HepG2 (cell line): ENCODE results near the gene P3H3. TPM values are rescaled to one million over a fixed set of nuclear protein-coding genes. Genes with fewer than 3 reads are reported as not detected.
A peak's percentile ranks its signal among the peaks of the same experiment; 100 is the strongest.

ENCODE experiments used
- ATAC-seq: fragments of 200-7000 bp; cut with Tn5 transposase; 3 replicates; pipeline ENCODE4 v1.9.1; 2020; ENCODE audit warnings: mild to moderate bottlenecking, moderate library complexity
- BruUV-seq: library from RNA; stranded (reverse); fragments of 400-500 nt; replicated peaks from 2 replicates; lab custom pipeline; 2021; lab: Mats Ljungman, UMichigan
- CTCF ChIA-PET: fragments of 300-600 bp; formaldehyde crosslinking; extraction: SDS; loops from one replicate; lab custom pipeline; 2021; ENCODE audit warnings: low total read pairs, inconsistent platforms, low intra/inter-chr PET ratio; lab: Yijun Ruan, JAX
- POLR2A ChIA-PET: fragments of 350-600 bp; sonication (Branson Sonifier 250); formaldehyde crosslinking; loops from one replicate; lab custom pipeline; 2020; ENCODE audit warnings: antibody characterized with exemption, inconsistent platforms; lab: Yijun Ruan, JAX
- DNase-seq: peaks from one replicate; pipeline ENCODE4 v3.0.0-alpha.2; 2015; ENCODE audit warnings: low spot score
- FAIRE-seq: peaks from 3 replicates; lab custom pipeline; 2011; peaks lifted over from hg19 to GRCh38; lab: Jason Lieb, UNC
- H2AFZ ChIP-seq: one replicate; pipeline ENCODE4 v1.6.1; 2011; ENCODE audit warnings: low read length, inconsistent platforms
- H3K27ac ChIP-seq: fragments of 300-600 bp; 3 replicates; pipeline ENCODE4 v1.8.0; 2011; ENCODE audit warnings: mixed run types, mild to moderate bottlenecking, mixed read lengths, low read length, inconsistent platforms; ENCODE audit not compliant: insufficient read depth; ENCODE audit errors: extremely low read length
- H3K27me3 ChIP-seq, 2 experiments: fragments of 200-600 bp in 1 of 2; 2 replicates in 1 of 2; 3 replicates in 1 of 2; pipeline versions ENCODE4 v1.6.0 to v1.8.0; 2011; ENCODE audit warnings: low read length in 2 of 2, mild to moderate bottlenecking in 2 of 2, moderate library complexity in 2 of 2, inconsistent platforms in 1 of 2; ENCODE audit not compliant: insufficient read depth in 2 of 2, control insufficient read depth in 1 of 2
- H3K36me3 ChIP-seq, 2 experiments: fragments of 200-600 bp in 1 of 2; replicated peaks in 1 of 2; 2 replicates in 1 of 2; 3 replicates in 1 of 2; pipeline versions ENCODE4 v1.5.1 to v1.8.0; 2011; ENCODE audit warnings: low read length in 2 of 2, inconsistent platforms in 1 of 2; ENCODE audit not compliant: insufficient read depth in 2 of 2, control insufficient read depth in 1 of 2
- H3K4me1 ChIP-seq: 2 replicates; pipeline ENCODE4 v1.5.1; 2012; ENCODE audit warnings: low read length, inconsistent platforms; ENCODE audit not compliant: insufficient read depth
- H3K4me2 ChIP-seq: 2 replicates; pipeline ENCODE4 v1.6.0; 2011; ENCODE audit warnings: low read depth, low read length, inconsistent platforms
- H3K4me3 ChIP-seq, 3 experiments: fragments of 200-600 bp in 1 of 3; sonication (generic), shearing (Covaris generic) in 1 of 3; replicated peaks in 1 of 3; 2 replicates each; pipeline ENCODE4 v1.5.1; 2011 to 2016; ENCODE audit warnings: low read length in 3 of 3, inconsistent platforms in 2 of 3, low read depth in 2 of 3, mild to moderate bottlenecking in 2 of 3, control low read depth in 1 of 3, mixed read lengths in 1 of 3; ENCODE audit not compliant: insufficient read depth in 1 of 3
- H3K79me2 ChIP-seq: one replicate; pipeline ENCODE4 v1.6.1; 2011; ENCODE audit warnings: low read length, inconsistent platforms; ENCODE audit not compliant: insufficient read depth
- H3K9ac ChIP-seq: 2 replicates; pipeline ENCODE4 v1.6.0; 2011; ENCODE audit warnings: mild to moderate bottlenecking, low read depth, low read length, inconsistent platforms; ENCODE audit not compliant: insufficient read depth
- H3K9me3 ChIP-seq: 2 replicates; pipeline ENCODE4 v1.5.1; 2012; ENCODE audit warnings: mild to moderate bottlenecking, low read length
- H4K20me1 ChIP-seq: 2 replicates; pipeline ENCODE4 v1.6.0; 2011; ENCODE audit warnings: inconsistent platforms, mild to moderate bottlenecking, low read length, moderate library complexity; ENCODE audit not compliant: insufficient read depth
- ATF1 ChIP-seq: IDR thresholded peaks from 2 replicates; pipeline ENCODE4 v1.6.1; 2016; ENCODE audit warnings: mild to moderate bottlenecking, control low read depth
- FOXP1 ChIP-seq, 2 experiments: fragments of 450-650 bp in 1 of 2; IDR thresholded peaks; 2 replicates each; pipeline ENCODE4 v1.6.1; 2017 to 2018; ENCODE audit warnings: antibody characterized with exemption in 1 of 2
- HNRNPLL ChIP-seq: fragments of 200-400 bp; formaldehyde crosslinking; IDR thresholded peaks from 2 replicates; pipeline ENCODE4 v1.6.1; 2017; ENCODE audit warnings: mild to moderate bottlenecking, low read depth, low read length; ENCODE audit not compliant: poor library complexity, severe bottlenecking
- HOXA5 ChIP-seq: sonication (generic); formaldehyde crosslinking; IDR thresholded peaks from 2 replicates; pipeline ENCODE4 v1.4.0; 2020; ENCODE audit warnings: missing genetic modification reagents
- KAT2B ChIP-seq: fragments of 150-350 bp; IDR thresholded peaks from 2 replicates; pipeline ENCODE4 v1.6.1; 2014; ENCODE audit warnings: low read depth, low read length, borderline replicate concordance
- KLF11 ChIP-seq: IDR thresholded peaks from 2 replicates; pipeline ENCODE4 v1.6.1; 2016; ENCODE audit warnings: missing compliant biosample characterization
- KMT2A ChIP-seq: sonication (generic); formaldehyde crosslinking; IDR thresholded peaks from 2 replicates; pipeline ENCODE4 v1.4.0; 2020; ENCODE audit warnings: missing genetic modification reagents
- NBN ChIP-seq: fragments of 450-650 bp; conservative IDR thresholded peaks from 2 replicates; pipeline ENCODE4 v1.6.1; 2017
- NCOA2 ChIP-seq: sonication (generic); formaldehyde crosslinking; IDR thresholded peaks from 2 replicates; pipeline ENCODE4 v1.8.0; 2022; ENCODE audit warnings: inconsistent platforms
- REL ChIP-seq: sonication (generic); formaldehyde crosslinking; conservative IDR thresholded peaks from 2 replicates; pipeline ENCODE4 v1.8.0; 2022; ENCODE audit warnings: mild to moderate bottlenecking, missing genetic modification reagents, moderate library complexity
- RFX5 ChIP-seq: IDR thresholded peaks from 2 replicates; pipeline ENCODE4 v1.6.1; 2011; ENCODE audit warnings: low read depth, low read length, improper control_type of control experiment
- SIN3A ChIP-seq: IDR thresholded peaks from 2 replicates; pipeline ENCODE4 v1.6.1; 2011; ENCODE audit warnings: low read depth, mild to moderate bottlenecking, control low read depth, low read length, borderline replicate concordance
- SRF ChIP-seq: IDR thresholded peaks from 2 replicates; pipeline ENCODE4 v1.6.1; 2011; ENCODE audit warnings: mild to moderate bottlenecking, low read depth, low read length, moderate library complexity
- SYNCRIP ChIP-seq: fragments of 200-400 bp; formaldehyde crosslinking; IDR thresholded peaks from 2 replicates; pipeline ENCODE4 v1.6.1; 2018; ENCODE audit warnings: mild to moderate bottlenecking, low read depth, low read length; ENCODE audit not compliant: insufficient read depth
- TRIM24 ChIP-seq: sonication (generic); formaldehyde crosslinking; IDR thresholded peaks from 2 replicates; pipeline ENCODE4 v1.8.0; 2022; ENCODE audit warnings: mild to moderate bottlenecking, missing genetic modification reagents
- ZNF20 ChIP-seq: sonication (generic); formaldehyde crosslinking; IDR thresholded peaks from 2 replicates; pipeline ENCODE4 v1.4.0; 2020; ENCODE audit warnings: mild to moderate bottlenecking, moderate library complexity, missing genetic modification reagents
- ZNF567 ChIP-seq: sonication (generic); formaldehyde crosslinking; IDR thresholded peaks from 2 replicates; pipeline ENCODE4 v1.8.1; 2023; ENCODE audit warnings: mild to moderate bottlenecking, missing genetic modification reagents, borderline replicate concordance
- ZNF777 ChIP-seq: sonication (generic); formaldehyde crosslinking; IDR thresholded peaks from 2 replicates; pipeline ENCODE4 v1.4.0; 2020; ENCODE audit warnings: missing genetic modification reagents
- ZNF891 ChIP-seq: sonication (generic); formaldehyde crosslinking; IDR thresholded peaks from 2 replicates; pipeline ENCODE4 v1.5.0; 2020; ENCODE audit warnings: mild to moderate bottlenecking, missing genetic modification reagents
- WGBS: methylation state at CpG from one replicate; pipeline ENCODE4 v1.1.6; 2017; ENCODE audit warnings: low lambda C conversion rate; 5-methylcytosine and 5-hydroxymethylcytosine counted together
- in situ Hi-C: cut with HindIII; loops from 2 replicates; pipeline ENCODE4 v1.10.0; 2017; ENCODE audit warnings: low pct_unique_long_range_greater_than_20kb; ENCODE audit not compliant: extremely low pct_ligation_motif_present
- intact Hi-C: fragments of 100-400 bp; cut with micrococcal nuclease; formaldehyde crosslinking; loops from one replicate; pipeline ENCODE4 v1.10.0; 2022; ENCODE audit not compliant: unreplicated experiment
- polyA plus RNA-seq, 8 experiments: library from polyadenylated mRNA; depleted of rRNA in 3 of 8; stranded (reverse) in 7 of 8; unstranded in 1 of 8; fragments of >200 nt; fragmentation: Illumina TruSeq in 4 of 8; extraction: Trizol in 4 of 8; gene quantifications; 2 replicates each; pipeline versions ENCODE4 v1.2.1 to v1.2.3, GENCODE V29; 2011 to 2016; ENCODE audit warnings: low read depth in 4 of 8, missing spikeins in 1 of 8, mixed read lengths in 1 of 8; ENCODE audit not compliant: insufficient read depth in 1 of 8
- total RNA-seq, 5 experiments: library from RNA; depleted of rRNA; stranded (reverse); fragments of >200 nt; fragmentation: Illumina TruSeq; extraction: Trizol; gene quantifications; 2 replicates each; pipeline ENCODE4 v1.2.3, GENCODE V29; 2016; ENCODE audit warnings: low read depth in 1 of 5
- TF ChIP-seq, protein P1 (sequence below): IDR thresholded peaks from 2 replicates; pipeline ENCODE4 v1.6.1; 2016
- TF ChIP-seq, protein P2 (sequence below): sonication (generic); formaldehyde crosslinking; IDR thresholded peaks from 2 replicates; pipeline ENCODE4 v1.9.0; 2021; ENCODE audit warnings: missing genetic modification reagents, borderline replicate concordance

The P3H3 gene
- total and polyA plus RNA-seq, 2 of the 13 experiments (the other 11 are each of a cell fraction or from before 2014, with no cell fraction given), result 20.1 to 20.5 TPM

DNA sequence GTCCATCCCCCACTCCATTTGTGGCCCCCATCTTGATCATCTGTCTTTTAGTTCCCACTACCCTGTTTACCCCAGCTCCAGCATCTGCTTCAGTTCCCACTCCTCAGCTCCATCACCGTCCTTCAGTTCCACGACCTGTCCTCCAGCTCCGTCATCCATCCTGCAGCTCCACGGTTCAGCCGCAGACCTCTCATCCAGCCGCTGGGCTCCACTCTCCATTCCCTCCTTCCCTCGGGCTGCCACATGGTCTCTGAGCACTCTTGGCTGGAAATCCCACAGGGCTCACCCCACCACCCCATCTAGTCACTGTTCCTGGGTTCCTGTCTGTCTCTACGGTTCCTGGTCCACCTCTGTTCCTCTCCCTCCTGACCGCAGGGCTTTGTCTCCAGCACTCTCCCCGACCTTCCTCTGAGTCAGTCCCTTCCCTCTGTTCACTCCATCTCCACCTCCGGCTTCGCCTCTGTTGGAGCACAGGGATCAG, 3.3 kb upstream of the P3H3 start (continued):
- 0 out of 2 replicates have a peak, but pooled peaks have one; percentile 21 for TF ChIP-seq ZNF891
- 0 out of 2 replicates have a peak, but pooled peaks have one; percentile 12 for TF ChIP-seq ZNF567

DNA sequence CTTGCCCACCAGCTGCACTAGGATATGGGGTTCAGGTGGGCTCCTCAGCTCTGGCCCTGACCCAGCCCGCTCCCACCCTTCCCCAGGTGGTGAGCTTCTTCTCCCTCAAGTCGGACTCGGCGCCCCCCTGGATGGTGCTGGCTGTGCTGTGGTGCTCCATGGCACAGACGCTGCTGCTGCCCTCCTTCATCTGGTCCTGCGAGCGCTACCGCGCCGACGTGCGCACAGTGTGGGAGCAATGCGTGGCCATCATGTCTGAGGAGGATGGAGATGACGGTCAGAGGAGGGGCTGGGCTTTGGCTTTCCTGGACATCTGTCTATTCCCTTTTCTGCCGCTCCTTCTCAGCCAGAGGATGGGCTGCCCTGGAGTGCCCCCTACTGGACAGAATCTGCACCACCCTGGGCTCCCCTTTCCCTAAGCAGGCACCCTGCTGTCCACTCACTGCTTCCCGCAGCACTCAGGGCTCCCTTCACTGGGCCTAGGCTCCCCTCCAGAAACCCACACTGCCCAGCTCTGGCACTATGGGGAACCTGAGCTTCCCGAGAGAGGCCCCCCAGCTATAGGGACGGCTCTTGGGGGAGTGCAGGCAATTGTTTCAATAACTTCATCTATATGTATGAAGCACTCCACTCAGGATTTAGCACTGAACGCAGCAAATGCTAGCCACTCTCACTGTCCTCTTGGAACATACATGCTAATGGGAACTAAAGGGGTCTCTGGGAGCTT, 2.6 kb upstream of the P3H3 start:
- in situ Hi-C loops (loop anchor here (5.0 kb wide), 1 partner anchor 73 kb away; the partner anchor contains the start of gene MLF2), intact Hi-C loops (loop anchor here (1.0 to 10.0 kb wide), 4 partner anchors 47 to 211 kb away; partner anchors contain the start of gene MLF2)
- Histone ChIP-seq H3K4me3 (no peak overlapping the region), H2AFZ (no peak overlapping the region), H3K9me3 (no peaks in the 10 kb centered on the region), H3K36me3 (peaks cover under 1 to 1% of the 10 kb centered on the region in 2 experiments; a peak in 2 of 5 replicates), H3K27ac (no peak overlapping the region), H3K4me1 (peaks cover 34% of the 10 kb centered on the region), H3K4me2 (no peak overlapping the region), H3K9ac (no peak overlapping the region), H4K20me1 (no peaks in the 10 kb centered on the region), H3K27me3 (peaks cover 2 to 6% of the 10 kb centered on the region in 2 experiments; a peak in 3 of 5 replicates), H3K79me2 (peaks cover 16% of the 10 kb centered on the region)
- POLR2A ChIA-PET, result interaction anchor here (1.2 kb wide), 1 partner anchor 72 kb away, joined by 6 read pairs; the partner anchor contains the start of gene MLF2
- FAIRE-seq (peak; percentile 75), DNase-seq (peak; percentile 67), ATAC-seq (peak; percentile 65)
- no TSS peak for BruUV-seq
- WGBS, result 41% methylated on average over 8 of the region's 19 CpGs
- CTCF ChIA-PET, result interaction anchor here (0.7 to 2.6 kb wide), 8 partner anchors 67 to 208 kb away, joined by 3 to 34 read pairs (median 4); partner anchors contain the start of gene MLF2
- TF ChIP-seq TRIM24 (no peak), HNRNPLL (peak; percentile 66), NBN (no peak), SRF (no peak), ZNF20 (no peak), HOXA5 (CRISPR knock-in tag) (no peak), FOXP1 (IDR thresholded peaks at IDR 0.05) (no peak), FOXP1 (CRISPR knock-in tag; IDR thresholded peaks at IDR 0.05) (no peak), ZNF777 (no peak), ATF1 (CRISPR knock-in tag) (no peak), SIN3A (no peak), RFX5 (no peak), KAT2B (no peak), REL (CRISPR knock-in tag) (0 out of 2 replicates have a peak, but pooled peaks have one; percentile 29), KLF11 (CRISPR knock-in tag) (no peak), NCOA2 (CRISPR knock-in tag) (no peak), SYNCRIP (no peak), KMT2A (CRISPR knock-in tag) (no peak)
- TF ChIP-seq, protein P1, sequence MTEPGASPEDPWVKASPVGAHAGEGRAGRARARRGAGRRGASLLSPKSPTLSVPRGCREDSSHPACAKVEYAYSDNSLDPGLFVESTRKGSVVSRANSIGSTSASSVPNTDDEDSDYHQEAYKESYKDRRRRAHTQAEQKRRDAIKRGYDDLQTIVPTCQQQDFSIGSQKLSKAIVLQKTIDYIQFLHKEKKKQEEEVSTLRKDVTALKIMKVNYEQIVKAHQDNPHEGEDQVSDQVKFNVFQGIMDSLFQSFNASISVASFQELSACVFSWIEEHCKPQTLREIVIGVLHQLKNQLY (CRISPR knock-in tag), result 0 out of 2 replicates have a peak, but pooled peaks have one; percentile 46
- TF ChIP-seq, protein P2, sequence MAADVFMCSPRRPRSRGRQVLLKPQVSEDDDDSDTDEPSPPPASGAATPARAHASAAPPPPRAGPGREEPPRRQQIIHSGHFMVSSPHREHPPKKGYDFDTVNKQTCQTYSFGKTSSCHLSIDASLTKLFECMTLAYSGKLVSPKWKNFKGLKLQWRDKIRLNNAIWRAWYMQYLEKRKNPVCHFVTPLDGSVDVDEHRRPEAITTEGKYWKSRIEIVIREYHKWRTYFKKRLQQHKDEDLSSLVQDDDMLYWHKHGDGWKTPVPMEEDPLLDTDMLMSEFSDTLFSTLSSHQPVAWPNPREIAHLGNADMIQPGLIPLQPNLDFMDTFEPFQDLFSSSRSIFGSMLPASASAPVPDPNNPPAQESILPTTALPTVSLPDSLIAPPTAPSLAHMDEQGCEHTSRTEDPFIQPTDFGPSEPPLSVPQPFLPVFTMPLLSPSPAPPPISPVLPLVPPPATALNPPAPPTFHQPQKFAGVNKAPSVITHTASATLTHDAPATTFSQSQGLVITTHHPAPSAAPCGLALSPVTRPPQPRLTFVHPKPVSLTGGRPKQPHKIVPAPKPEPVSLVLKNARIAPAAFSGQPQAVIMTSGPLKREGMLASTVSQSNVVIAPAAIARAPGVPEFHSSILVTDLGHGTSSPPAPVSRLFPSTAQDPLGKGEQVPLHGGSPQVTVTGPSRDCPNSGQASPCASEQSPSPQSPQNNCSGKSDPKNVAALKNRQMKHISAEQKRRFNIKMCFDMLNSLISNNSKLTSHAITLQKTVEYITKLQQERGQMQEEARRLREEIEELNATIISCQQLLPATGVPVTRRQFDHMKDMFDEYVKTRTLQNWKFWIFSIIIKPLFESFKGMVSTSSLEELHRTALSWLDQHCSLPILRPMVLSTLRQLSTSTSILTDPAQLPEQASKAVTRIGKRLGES (CRISPR knock-in tag), result no peak
